Measurements from ENCODE around the gene PLXNA4.

GRCh38 chr7:132220060-132220459 lies 356.2 kb downstream of the PLXNA4 start:
- TF ChIP-seq EZH2 (IDR thresholded peaks at IDR 0.05; ENCODE audit: insufficient read depth, low read length) (no peak), CTCF (IDR thresholded peaks at IDR 0.05; ENCODE audit: insufficient read depth, low read depth, low read length) (no peak)

All from astrocyte (in vitro differentiated cells and primary cell).